ENCODE data around the gene RABL3. TPM values are rescaled to one million over a fixed set of nuclear protein-coding genes. Genes with fewer than 3 reads are reported as not detected.

Gene RABL3
- total and polyA plus RNA-seq, 7 donors: 10.3 to 34.0 (median 22.5) TPM

DNA sequence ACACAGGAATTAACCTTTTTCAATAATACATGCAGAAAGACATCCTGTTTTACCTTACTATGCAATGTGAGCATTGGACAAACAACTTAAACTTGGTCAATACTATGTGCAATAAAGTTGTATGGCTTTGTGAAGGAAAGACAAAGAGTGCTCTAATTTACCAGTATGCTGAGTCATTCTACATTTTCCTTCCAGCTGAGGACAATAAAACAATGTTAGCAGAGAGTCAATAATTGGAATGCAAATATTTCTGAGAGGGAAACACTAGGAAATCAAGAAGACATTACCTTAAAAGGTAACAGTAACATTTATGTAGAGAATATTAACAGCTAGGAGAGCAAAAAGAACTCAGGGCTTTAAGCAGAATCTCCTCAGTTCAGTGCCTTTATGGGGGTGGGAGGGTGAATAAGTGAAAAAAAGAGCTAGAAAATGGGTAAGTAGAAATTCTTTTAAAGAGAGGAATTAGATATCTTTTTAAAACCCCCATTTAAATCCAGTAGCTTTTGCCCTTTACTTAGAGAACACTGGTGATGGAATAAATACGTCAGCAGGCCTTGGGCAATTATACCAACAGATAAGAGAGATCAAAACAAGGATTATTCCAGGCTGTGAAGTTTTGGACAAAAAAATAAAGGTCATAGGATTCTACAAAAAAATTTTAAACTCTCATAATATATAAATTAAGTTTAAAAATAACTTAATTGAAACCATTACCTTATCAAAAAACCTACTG lies 48.7 kb downstream of the RABL3 start:
- intact Hi-C loops (cut with DNase I): no loop called here
- H3K4me3 ChIP-seq: no peak overlapping the region
- WGBS, 3 donors: 90 to 97% (median 95%) methylated on average over 1 of the region's 1 CpG

DNA sequence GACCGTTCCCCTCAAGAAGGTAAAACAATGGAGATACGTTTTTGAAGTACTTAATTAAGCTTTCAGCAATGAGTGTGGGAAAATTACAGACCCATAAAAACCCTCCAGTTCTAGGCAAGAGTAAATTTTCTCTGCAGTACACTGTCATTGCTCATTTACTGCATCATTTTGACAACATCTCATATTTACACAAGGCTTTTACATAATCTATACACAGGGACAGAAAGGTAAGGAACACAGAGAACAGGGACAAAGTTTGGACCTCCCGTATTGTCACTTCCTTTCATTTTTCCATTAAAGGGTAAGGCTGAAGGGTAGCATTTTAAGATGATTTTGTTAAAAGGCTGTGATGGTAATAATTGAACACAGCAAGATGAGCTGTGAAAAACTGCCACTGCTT lies 52.9 kb downstream of the RABL3 start:
- ATAC-seq (no peak), DNase-seq (no peak)
- WGBS, 3 donors: 88 to 91% (median 89%) methylated on average over 3 of the region's 3 CpGs

More for the DNA sequence above, 48.7 kb downstream of the RABL3 start:
- DNase-seq (no peak), ATAC-seq (no peak)
- H3K27me3 ChIP-seq (ENCODE audit: insufficient read depth in 3 of 3, low read length in 2 of 3): no peaks in the 10 kb centered on the region
- no peak overlapping the region for H3K27ac ChIP-seq
- H3K4me1 ChIP-seq: peaks cover 5% of the 10 kb centered on the region
- no peaks in the 10 kb centered on the region for H3K9me3 ChIP-seq
- H3K36me3 ChIP-seq (ENCODE audit: insufficient read depth in 1 of 2, low read depth in 1 of 2): peaks cover 0 to 41% of the 10 kb centered on the region in 2 donors
- TF ChIP-seq, protein P1, sequence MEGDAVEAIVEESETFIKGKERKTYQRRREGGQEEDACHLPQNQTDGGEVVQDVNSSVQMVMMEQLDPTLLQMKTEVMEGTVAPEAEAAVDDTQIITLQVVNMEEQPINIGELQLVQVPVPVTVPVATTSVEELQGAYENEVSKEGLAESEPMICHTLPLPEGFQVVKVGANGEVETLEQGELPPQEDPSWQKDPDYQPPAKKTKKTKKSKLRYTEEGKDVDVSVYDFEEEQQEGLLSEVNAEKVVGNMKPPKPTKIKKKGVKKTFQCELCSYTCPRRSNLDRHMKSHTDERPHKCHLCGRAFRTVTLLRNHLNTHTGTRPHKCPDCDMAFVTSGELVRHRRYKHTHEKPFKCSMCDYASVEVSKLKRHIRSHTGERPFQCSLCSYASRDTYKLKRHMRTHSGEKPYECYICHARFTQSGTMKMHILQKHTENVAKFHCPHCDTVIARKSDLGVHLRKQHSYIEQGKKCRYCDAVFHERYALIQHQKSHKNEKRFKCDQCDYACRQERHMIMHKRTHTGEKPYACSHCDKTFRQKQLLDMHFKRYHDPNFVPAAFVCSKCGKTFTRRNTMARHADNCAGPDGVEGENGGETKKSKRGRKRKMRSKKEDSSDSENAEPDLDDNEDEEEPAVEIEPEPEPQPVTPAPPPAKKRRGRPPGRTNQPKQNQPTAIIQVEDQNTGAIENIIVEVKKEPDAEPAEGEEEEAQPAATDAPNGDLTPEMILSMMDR (IDR thresholded peaks at IDR 0.05): no peak

DNA sequence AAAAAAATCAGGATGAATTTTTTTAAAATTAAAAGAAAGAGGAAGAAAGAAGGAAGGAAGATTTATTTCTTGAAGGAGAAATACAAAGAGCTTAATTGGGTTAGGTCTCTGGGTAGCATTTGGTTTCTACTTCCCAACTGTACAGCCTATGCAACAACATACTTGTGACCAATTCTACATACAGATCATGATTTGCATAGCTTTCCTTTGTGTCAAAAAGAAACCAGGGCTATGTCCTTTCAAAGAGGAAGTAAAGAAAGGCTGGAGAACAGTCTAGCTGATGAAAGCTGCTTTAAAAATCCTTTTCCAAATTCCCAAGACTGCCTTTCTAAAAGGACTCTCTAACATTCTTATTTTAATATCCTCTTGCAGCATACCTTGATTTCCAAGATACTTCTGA lies 54.2 kb downstream of the RABL3 start:
- Histone ChIP-seq H3K27ac (no peak overlapping the region), H3K4me1 (no peaks in the 10 kb centered on the region), H3K27me3 (ENCODE audit: insufficient read depth in 3 of 3, low read length in 2 of 3) (no peaks in the 10 kb centered on the region), H3K4me3 (no peak overlapping the region), H3K36me3 (ENCODE audit: insufficient read depth in 1 of 2, low read depth in 1 of 2) (peaks cover 0 to 28% of the 10 kb centered on the region in 2 donors), H3K9me3 (no peaks in the 10 kb centered on the region)
- ATAC-seq (no peak), DNase-seq (no peak)
- intact Hi-C loops (cut with DNase I): no loop called here
- TF ChIP-seq, protein P1 (IDR thresholded peaks at IDR 0.05): no peak

More for the DNA sequence above, 52.9 kb downstream of the RABL3 start:
- no peaks in the 10 kb centered on the region for H3K27me3 ChIP-seq (ENCODE audit: insufficient read depth in 3 of 3, low read length in 2 of 3)
- H3K27ac ChIP-seq: no peak overlapping the region
- H3K36me3 ChIP-seq (ENCODE audit: insufficient read depth in 1 of 2, low read depth in 1 of 2): peaks cover 0 to 33% of the 10 kb centered on the region in 2 donors
- peaks cover 5% of the 10 kb centered on the region for H3K4me1 ChIP-seq
- intact Hi-C loops (cut with DNase I): no loop called here
- no peak overlapping the region for H3K4me3 ChIP-seq
- H3K9me3 ChIP-seq: no peaks in the 10 kb centered on the region
- TF ChIP-seq, protein P1 (IDR thresholded peaks at IDR 0.05): no peak

DNA sequence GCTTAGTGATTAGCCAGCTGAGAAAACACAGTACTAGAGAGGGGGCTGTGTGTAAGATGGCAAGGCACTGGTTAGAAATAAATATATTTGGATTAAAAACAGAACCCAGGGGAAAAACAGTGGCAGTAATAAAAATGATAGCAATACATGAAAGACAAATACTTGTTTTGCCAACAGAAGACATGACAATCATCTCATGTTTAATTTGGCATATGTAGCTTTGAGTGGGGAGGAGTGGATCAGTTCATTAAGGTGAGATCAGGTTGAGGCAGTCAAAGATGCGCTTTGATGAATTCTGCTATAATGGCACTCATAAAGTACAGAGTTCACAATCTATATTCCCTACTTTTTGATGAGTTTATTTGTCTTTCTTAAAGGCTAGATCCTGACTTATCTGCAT lies 56.9 kb downstream of the RABL3 start:
- no peak overlapping the region for H3K4me3 ChIP-seq

More for the DNA sequence above, 56.9 kb downstream of the RABL3 start:
- WGBS, 3 donors: 97 to 100% (median 97%) methylated on average over 1 of the region's 1 CpG
- no peaks in the 10 kb centered on the region for H3K4me1 ChIP-seq
- no peaks in the 10 kb centered on the region for H3K9me3 ChIP-seq
- intact Hi-C loops (cut with DNase I): no loop called here
- no peaks in the 10 kb centered on the region for H3K27me3 ChIP-seq (ENCODE audit: insufficient read depth in 3 of 3, low read length in 2 of 3)
- no peak for DNase-seq
- H3K27ac ChIP-seq: no peak overlapping the region
- TF ChIP-seq, protein P1 (IDR thresholded peaks at IDR 0.05): no peak
- ATAC-seq: no peak
- peaks cover 0 to 23% of the 10 kb centered on the region in 2 donors for H3K36me3 ChIP-seq (ENCODE audit: insufficient read depth in 1 of 2, low read depth in 1 of 2)
